Lower leg skin (tissue), 3 donors: ENCODE data around the gene MYH8.

Experiments
- CTCF ChIP-seq, 3 donors: fragments of 450-650 bp; IDR thresholded peaks; one replicate each; pipeline ENCODE4 v1.5.1; 2016; ENCODE audit warnings: antibody characterized with exemption in 3 of 3, mild to moderate bottlenecking in 3 of 3, moderate library complexity in 2 of 3
- POLR2A ChIP-seq, 2 donors: fragments of 450-650 bp; IDR thresholded peaks; one replicate each; pipeline ENCODE4 v1.6.1; 2016 to 2017; ENCODE audit warnings: antibody characterized with exemption in 2 of 2, mild to moderate bottlenecking in 1 of 2, moderate library complexity in 1 of 2

- TF ChIP-seq CTCF (IDR thresholded peaks at IDR 0.05) (no peak), POLR2A (IDR thresholded peaks at IDR 0.05) (no peak)
Observed at GRCh38 chr17:10403589-10403988, 18.2 kb downstream of the MYH8 start.
